GM23338 (cell line): ENCODE measurements around the gene XPO6. TPM values are rescaled to one million over a fixed set of nuclear protein-coding genes. Genes with fewer than 3 reads are reported as not detected.
A peak's percentile ranks its signal among the peaks of the same experiment; 100 is the strongest.

Experiments
- ATAC-seq: fragments of 200-7000 bp; cut with Tn5 transposase; 3 replicates; pipeline ENCODE4 v1.9.1; 2020
- DNase-seq: peaks from one replicate; pipeline ENCODE4 v3.0.0-alpha.2; 2015; ENCODE audit warnings: low spot score
- H2AFZ ChIP-seq: fragments of 200-600 bp; sonication (generic); 2 replicates; pipeline ENCODE4 v1.8.0; 2016; ENCODE audit warnings: antibody characterized with exemption, mild to moderate bottlenecking, moderate library complexity
- H3F3A ChIP-seq: fragments of 200-600 bp; sonication (generic); replicated peaks from 2 replicates; pipeline ENCODE4 v1.8.0; 2017; ENCODE audit warnings: antibody characterized with exemption, mixed run types, low read depth
- H3K27ac ChIP-seq: fragments of 200-600 bp; sonication (generic); 2 replicates; pipeline ENCODE4 v1.6.1; 2016; ENCODE audit warnings: low read depth
- H3K27me3 ChIP-seq: fragments of 200-600 bp; sonication (generic); 2 replicates; pipeline ENCODE4 v1.8.0; 2016; ENCODE audit warnings: mild to moderate bottlenecking, mixed run types, moderate library complexity; ENCODE audit not compliant: insufficient read depth
- H3K36me3 ChIP-seq: fragments of 200-600 bp; sonication (generic); 2 replicates; pipeline ENCODE4 v1.8.0; 2016; ENCODE audit warnings: mild to moderate bottlenecking; ENCODE audit not compliant: insufficient read depth
- H3K4me1 ChIP-seq: fragments of 200-600 bp; sonication (generic); 2 replicates; pipeline ENCODE4 v1.8.0; 2016; ENCODE audit warnings: mild to moderate bottlenecking, moderate library complexity; ENCODE audit not compliant: insufficient read depth
- H3K4me2 ChIP-seq: fragments of 200-600 bp; sonication (generic); 2 replicates; pipeline ENCODE4 v1.7.1; 2017; ENCODE audit warnings: mixed run types
- H3K4me3 ChIP-seq: fragments of 200-600 bp; sonication (generic); 2 replicates; pipeline ENCODE4 v1.6.1; 2016; ENCODE audit warnings: mixed run types
- H3K79me2 ChIP-seq: fragments of 200-600 bp; sonication (generic); replicated peaks from 2 replicates; pipeline ENCODE4 v1.8.0; 2017; ENCODE audit warnings: mild to moderate bottlenecking; ENCODE audit not compliant: insufficient read depth
- H3K9me2 ChIP-seq: fragments of 200-600 bp; sonication (generic); 2 replicates; pipeline ENCODE4 v1.8.0; 2017; ENCODE audit not compliant: insufficient read depth
- H4K20me1 ChIP-seq: fragments of 200-600 bp; sonication (generic); replicated peaks from 2 replicates; pipeline ENCODE4 v1.8.0; 2017; ENCODE audit warnings: mild to moderate bottlenecking; ENCODE audit not compliant: insufficient read depth
- H3K27ac Mint-ChIP-seq: 2 replicates; pipeline ENCODE4 v1.8.0; 2020; ENCODE audit warnings: inconsistent platforms, mild to moderate bottlenecking, moderate library complexity, mixed read lengths
- H3K27me3 Mint-ChIP-seq: 3 replicates; pipeline ENCODE4 v1.8.0; 2022; ENCODE audit warnings: low read depth, mild to moderate bottlenecking, moderate library complexity, mixed read lengths, inconsistent platforms; ENCODE audit not compliant: insufficient read depth, poor library complexity
- H3K36me3 Mint-ChIP-seq: 3 replicates; pipeline ENCODE4 v1.8.0; 2021; ENCODE audit warnings: low read depth, mild to moderate bottlenecking, inconsistent platforms, moderate library complexity, mixed read lengths
- H3K4me1 Mint-ChIP-seq: 3 replicates; pipeline ENCODE4 v1.8.0; 2020; ENCODE audit warnings: mild to moderate bottlenecking, inconsistent platforms, mixed read lengths
- H3K4me3 Mint-ChIP-seq: 3 replicates; pipeline ENCODE4 v1.8.0; 2021; ENCODE audit warnings: moderate library complexity, mild to moderate bottlenecking, inconsistent platforms, mixed read lengths
- H3K9me3 Mint-ChIP-seq: 3 replicates; pipeline ENCODE4 v1.8.0; 2020; ENCODE audit warnings: moderate library complexity, mild to moderate bottlenecking, inconsistent platforms, mixed read lengths
- ETS1 ChIP-seq: IDR thresholded peaks from 2 replicates; pipeline ENCODE4 v1.6.1; 2016; ENCODE audit warnings: antibody characterized with exemption
- JUNB ChIP-seq: IDR thresholded peaks from one replicate; pipeline ENCODE4 v1.6.1; 2016; ENCODE audit warnings: antibody characterized with exemption; ENCODE audit not compliant: unreplicated experiment
- POLR2AphosphoS5 ChIP-seq: IDR thresholded peaks from 2 replicates; pipeline ENCODE4 v1.6.1; 2016; ENCODE audit warnings: antibody characterized with exemption, low read depth
- REST ChIP-seq: IDR thresholded peaks from one replicate; pipeline ENCODE4 v1.6.1; 2018; ENCODE audit warnings: antibody characterized with exemption; ENCODE audit not compliant: unreplicated experiment
- STAT1 ChIP-seq: IDR thresholded peaks from one replicate; pipeline ENCODE4 v1.6.1; 2016; ENCODE audit warnings: antibody characterized with exemption; ENCODE audit not compliant: unreplicated experiment
- ZNF114 ChIP-seq: fragments of 250-450 bp; sonication (Bioruptor Pico); IDR thresholded peaks from 2 replicates; pipeline ENCODE4 v1.5.0; 2020; ENCODE audit warnings: mild to moderate bottlenecking, moderate library complexity
- ZNF462 ChIP-seq: fragments of 250-450 bp; sonication (Bioruptor Pico); IDR thresholded peaks from 2 replicates; pipeline ENCODE4 v1.5.0; 2020; ENCODE audit warnings: mild to moderate bottlenecking, moderate library complexity
- polyA plus RNA-seq: library from polyadenylated mRNA; unstranded; fragments of >200 nt; fragmentation: Nextera tagmentation; extraction: Ambion mirVana; gene quantifications from 2 replicates; pipeline ENCODE4 v1.2.1, GENCODE V29; 2016
- total RNA-seq: library from RNA; depleted of rRNA; stranded (reverse); fragments of >200 nt; shearing (Covaris generic); gene quantifications from 2 replicates; pipeline ENCODE4 v1.2.3, GENCODE V29; 2014

The XPO6 gene
- total and polyA plus RNA-seq, 2 experiments from 2014 or later: 83.9 to 178 TPM

- no peak for TF ChIP-seq ZNF462 (CRISPR knock-in tag)
- no peak for TF ChIP-seq ETS1
- TF ChIP-seq ZNF114 (CRISPR knock-in tag): no peak
- TF ChIP-seq POLR2AphosphoS5: no peak
- TF ChIP-seq STAT1: no peak
These were observed 30.9 kb downstream of the XPO6 start (continued) for GRCh38 chr16:28180655-28181460.

- Mint-ChIP-seq H3K4me1 (peaks cover 28% of the 10 kb centered on the region), H3K27ac (no peak overlapping the region), H3K27me3 (peaks cover 1% of the 10 kb centered on the region), H3K36me3 (peaks cover 44% of the 10 kb centered on the region), H3K9me3 (no peaks in the 10 kb centered on the region), H3K4me3 (no peak overlapping the region)
- Histone ChIP-seq H3K4me1 (peaks cover 10% of the 10 kb centered on the region; the same call in 1 of the 2 replicates), H3K4me3 (no peak overlapping the region), H3K9me2 (no peaks in the 10 kb centered on the region), H3F3A (no peaks in the 10 kb centered on the region), H4K20me1 (peaks cover 51% of the 10 kb centered on the region), H3K36me3 (peaks cover 15% of the 10 kb centered on the region), H2AFZ (no peak overlapping the region), H3K27ac (peak overlapping the region; percentile 66; the same call in 1 of the 2 replicates), H3K79me2 (peaks cover 96% of the 10 kb centered on the region), H3K27me3 (no peaks in the 10 kb centered on the region), H3K4me2 (no peak overlapping the region)
- no peak for TF ChIP-seq JUNB
- no peak for TF ChIP-seq REST
- TF ChIP-seq ZNF114 (CRISPR knock-in tag): no peak
- ATAC-seq: no peak
- no peak for DNase-seq
These were observed 32.4 kb downstream of the XPO6 start for GRCh38 chr16:28179354-28179753.
